Activated T-cell treated with anti-CD3 and anti-CD28 coated beads for 48 hours (primary cell): ENCODE measurements around the gene GAB2.
"Not testable (repeated sequence)": the region's sequence is repeated elsewhere in the genome, so short reads cannot be mapped to it uniquely, and the experiment has no call there.

Experiments
- DNase-seq: peaks from one replicate; pipeline ENCODE4 v3.0.0-alpha.2; 2020; ENCODE audit warnings: low read depth

Gene GAB2

DNA sequence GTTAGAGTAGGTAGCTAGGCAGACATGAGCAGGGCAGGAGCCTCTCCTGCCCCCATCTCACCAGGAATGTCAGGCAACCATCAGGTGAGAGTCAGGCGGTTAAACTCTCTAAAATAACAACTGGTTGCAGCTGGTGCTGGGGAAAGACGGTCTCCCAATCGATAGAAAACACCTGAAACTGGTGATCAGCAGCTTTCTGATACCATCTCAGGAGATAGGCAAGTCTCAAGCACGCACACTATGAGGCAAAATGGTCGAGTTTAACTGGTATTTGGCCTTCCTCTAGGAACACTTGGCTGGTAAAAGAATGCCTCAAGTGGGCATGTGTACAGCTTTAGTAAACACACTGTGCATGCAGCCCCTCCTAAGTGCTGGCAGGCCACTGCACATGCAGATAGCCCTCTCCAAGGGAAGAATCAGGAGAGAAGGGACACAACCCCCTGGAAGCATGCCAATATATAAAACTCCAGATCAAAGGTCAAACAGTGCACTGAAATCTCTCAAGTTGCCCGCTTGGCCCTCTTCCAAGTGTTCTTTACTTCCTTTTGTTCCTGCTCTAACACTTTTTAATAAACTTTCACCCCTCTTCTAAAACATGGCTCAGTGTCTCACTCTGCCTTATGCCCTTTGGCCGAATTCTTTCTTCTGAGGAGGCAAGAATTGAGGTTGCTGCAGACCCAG lies 140.2 kb downstream of the GAB2 start:
- DNase-seq: no peak

DNA sequence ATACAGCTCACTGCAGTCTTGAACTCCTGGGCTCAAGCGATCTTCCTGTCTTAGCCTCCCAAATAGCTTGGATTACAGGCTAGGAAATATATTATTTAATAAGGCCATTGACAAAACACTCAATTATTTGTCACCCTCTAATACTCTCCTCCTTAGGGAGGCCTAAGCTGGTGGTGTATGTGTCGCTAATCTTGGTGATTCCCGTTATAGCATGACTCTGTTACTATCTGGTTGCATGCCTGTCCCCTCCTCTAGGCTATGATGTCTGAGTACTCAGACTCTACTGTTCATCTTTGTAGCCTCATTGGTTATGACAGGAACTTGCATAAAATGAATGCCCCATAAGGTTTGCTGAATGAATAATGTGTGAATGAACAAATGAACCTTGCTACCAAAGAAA lies 141.3 kb downstream of the GAB2 start:
- no peak for DNase-seq

DNA sequence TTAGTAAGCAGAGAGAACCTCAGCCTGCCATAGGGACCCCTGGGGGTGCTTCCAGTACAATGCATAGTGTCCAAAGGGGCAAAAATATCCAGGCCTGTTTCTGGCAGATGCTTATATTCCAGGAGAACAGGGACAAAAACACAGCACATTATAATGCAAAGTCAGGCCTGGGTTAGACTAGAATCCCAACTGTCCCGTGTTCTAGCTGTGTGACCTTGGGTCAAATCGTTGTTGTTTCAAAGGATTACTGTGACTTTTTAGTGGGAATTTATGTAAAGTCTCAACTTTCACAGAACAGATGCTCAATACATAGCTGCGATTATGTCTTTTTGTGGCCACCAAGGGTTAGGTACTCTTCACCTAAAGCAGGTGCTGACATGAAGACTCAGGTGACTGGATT lies 142.9 kb downstream of the GAB2 start:
- no peak for DNase-seq

DNA sequence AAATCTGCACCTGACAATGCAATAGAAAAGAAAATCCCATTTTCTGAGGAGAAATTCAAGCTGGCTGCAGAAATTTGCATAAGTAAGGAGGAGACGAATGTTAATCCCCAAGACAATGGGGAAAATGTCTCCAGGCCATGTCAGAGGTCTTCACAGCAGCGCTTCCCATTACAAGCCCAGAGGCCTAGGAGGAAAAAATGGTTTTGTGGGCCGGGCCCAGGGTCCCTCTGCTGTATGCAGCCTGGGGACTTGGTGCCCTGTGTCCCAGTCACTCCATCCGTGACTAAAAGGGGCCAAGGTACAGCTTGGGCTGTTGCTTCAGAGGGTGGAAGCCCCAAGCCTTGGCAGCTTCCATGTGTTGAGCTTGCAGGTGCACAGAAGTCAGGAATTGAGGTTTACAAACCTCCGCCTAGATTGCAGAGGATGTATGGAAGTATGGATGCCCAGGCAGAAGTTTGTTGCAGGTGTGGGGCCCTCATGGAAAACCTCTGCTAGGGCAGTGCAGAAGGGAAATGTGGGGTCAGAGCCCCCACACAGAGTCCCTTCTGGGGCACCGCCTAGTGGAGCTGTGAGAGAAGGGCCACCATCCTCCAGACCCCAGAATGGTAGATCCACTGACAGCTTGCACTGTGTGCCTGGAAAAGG lies 144.9 kb downstream of the GAB2 start:
- DNase-seq: not testable (repeated sequence)

DNA sequence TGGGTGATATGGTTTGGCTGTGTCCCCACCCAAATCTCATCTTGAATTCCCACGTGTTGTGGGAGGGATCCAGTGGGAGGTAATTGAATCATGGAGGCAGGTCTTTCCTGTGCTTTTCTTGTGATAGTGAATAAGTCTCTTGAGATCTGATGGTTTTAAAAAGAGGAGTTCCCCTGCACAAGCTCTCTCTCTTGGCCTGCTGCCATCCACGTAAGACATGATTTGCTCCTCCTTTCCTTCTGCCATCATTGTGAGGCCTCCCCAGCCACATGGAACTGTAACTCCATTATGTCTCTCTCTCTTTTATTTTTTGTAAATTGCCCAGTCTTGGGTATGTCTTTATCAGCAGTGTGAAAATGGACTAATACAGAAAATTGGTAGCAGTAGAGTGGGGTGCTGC lies 145.8 kb downstream of the GAB2 start:
- not testable (repeated sequence) for DNase-seq

DNA sequence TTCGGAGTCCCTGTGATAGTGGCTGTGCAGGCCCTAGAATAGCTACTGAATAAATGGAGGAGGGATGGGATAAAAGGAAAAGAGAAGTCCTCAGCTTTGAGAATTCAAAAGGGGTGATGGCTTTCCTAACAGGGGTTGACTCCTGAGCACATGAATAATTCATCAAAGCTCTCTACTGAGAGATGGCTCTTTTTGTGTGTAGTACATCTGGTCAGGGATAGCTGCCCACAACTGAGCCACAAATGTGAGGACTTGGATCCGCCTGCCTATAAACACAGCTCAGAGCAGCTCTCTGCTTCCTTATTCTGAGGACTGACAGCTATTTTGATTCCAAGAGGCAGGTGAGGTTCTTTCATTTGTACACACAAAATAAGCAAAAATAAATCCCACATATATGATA lies 146.6 kb downstream of the GAB2 start:
- DNase-seq: no peak

DNA sequence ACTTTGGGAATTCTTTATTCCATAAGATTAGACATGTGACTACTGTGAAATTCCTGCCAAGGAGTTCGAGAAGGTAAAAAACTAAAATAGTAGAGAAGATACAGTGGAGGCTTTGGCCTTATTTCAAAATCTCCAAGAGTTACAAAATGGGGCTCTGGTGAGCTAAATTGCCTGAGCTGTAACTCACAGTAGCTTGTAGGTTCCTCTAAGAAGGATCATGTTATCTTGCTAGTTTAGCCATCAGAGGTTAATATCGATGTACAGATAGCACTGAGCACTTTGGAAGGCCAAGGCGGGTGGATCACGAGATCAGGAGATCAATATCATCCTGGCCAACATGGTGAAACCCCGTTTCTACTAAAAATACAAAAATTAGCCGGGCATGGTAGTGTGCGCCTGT lies 147.8 kb downstream of the GAB2 start:
- no peak for DNase-seq

DNA sequence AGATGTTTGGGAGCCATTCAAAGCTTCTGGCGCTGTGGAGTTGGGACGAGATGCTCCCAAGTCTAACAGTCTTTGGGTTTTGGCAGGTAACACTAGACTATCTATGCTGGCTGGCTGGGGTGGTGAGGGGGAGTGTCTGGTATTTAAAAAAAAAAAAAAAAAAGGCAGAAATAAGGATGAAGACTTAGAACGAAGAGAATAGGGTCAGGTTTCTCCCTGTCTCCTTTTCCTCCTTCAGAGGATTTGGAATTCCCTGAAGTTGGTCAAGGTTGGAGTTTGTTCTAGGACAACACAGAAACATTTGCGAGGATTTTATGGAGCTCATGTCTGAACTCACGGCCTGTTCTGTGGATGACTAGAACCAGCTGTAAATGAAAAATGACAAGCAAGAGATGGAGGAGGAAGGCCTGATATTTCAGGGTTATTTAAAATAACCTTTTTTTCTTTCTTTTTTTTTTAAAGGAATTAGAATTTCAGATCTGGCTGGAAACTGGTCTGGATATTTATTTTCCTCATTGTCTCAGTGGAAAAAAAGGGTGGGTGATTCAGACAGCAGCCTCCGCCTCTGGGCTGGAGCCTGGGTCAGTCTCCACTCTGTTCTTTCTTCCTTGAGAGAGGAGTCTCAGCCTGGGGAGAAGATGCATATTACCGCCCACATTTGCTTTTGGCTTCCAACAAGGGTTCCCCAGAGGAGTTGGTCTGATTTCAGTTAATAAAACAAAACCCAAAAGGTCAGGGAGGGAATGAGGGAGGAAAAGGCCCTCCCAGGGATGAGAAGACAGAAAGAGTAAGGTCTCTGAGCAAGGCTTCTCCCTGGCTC lies 148.8 kb downstream of the GAB2 start:
- no peak for DNase-seq

DNA sequence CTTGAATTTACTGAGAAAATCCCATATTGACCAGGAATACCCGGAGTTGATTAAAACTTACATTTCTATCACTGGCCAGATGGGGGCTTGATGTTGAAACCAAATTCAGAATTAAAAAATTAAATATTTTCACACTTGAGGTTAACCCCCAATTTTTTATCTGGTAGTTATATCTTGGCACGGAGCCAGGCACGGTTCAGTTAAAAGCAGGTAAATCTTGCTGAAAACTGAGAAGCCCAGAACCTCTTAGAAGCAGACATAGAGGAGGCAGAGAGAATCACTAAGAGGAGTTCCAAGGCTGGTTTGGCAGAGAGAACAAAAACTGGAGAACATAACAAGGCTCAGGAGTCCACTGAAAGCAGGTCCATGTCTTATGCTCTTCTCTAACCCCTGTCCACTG lies 151.2 kb downstream of the GAB2 start:
- no peak for DNase-seq

DNA sequence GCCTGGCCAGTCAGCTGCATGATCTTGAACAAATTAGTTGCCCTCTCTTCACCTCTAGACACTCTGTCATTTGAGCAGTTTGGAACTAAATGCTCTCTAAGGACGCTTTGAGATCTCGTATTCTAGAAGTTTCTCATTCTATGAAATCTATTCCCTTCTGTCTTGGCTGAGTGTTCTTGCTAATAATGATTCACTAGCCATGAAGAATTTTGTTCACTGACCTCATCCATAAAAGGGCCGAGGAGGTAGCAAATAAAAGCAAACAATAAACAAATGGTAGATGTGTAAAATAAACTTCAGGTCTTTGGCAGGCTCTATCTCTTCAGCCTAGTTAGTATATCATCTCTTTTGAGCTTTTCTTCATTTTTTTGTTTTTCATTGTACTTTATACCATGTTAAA lies 152.3 kb downstream of the GAB2 start:
- no peak for DNase-seq

DNA sequence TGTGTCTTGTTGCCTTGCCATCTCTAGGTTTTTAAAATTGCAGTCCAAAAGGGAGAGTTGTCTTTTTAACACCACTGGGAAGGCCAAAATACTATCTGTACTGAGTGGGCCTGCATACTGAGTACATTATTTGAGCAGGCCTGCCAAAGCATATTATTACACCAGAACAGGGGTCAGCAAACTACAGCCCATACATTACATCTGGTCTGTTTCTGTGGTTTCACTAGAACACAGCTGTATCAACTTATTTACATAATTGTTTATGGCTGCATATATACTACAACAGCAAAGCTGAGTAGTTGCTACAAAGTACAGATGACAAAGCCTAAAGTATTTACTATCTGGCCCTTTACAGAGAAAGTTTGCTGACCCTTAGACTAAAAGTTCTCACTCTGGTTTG lies 154.9 kb downstream of the GAB2 start:
- no peak for DNase-seq

DNA sequence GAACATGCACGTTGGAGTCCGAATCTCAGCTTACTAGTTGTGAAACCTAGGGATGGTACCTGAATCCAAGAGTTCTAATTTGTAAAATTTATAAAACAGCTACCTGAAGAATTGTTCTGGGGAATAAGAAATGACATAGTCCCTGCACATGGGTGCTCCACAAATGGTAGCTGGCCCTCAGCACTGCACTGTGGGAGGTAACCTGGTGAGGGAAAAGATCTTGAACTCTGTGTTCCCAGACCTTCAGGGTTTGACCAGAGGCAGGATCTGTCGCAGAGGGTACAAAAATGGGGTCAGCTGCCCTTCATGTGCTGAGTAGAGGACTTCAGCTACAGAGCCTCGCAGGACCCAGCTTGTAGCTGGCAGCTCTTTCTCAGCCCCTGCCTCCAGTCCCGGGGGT lies 155.4 kb downstream of the GAB2 start:
- no peak for DNase-seq

DNA sequence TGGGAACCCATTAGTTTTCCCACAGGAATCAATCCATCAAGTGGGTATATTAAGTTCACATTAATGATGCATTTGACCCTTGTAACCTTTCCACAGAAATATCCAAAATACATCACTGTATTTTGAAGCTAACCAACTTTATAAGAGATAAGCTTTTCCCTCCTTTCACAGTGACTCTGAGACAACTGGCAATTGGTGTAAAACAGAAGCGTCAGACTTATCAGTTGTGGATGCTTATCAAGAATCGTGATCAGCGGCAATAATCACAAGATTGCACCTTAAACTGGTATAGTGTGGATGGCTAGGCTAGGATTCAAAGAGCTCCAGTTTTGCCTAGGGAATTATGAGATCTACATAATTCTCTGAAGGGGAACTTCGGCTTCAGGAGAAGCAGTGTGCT lies 155.8 kb downstream of the GAB2 start:
- no peak for DNase-seq

DNA sequence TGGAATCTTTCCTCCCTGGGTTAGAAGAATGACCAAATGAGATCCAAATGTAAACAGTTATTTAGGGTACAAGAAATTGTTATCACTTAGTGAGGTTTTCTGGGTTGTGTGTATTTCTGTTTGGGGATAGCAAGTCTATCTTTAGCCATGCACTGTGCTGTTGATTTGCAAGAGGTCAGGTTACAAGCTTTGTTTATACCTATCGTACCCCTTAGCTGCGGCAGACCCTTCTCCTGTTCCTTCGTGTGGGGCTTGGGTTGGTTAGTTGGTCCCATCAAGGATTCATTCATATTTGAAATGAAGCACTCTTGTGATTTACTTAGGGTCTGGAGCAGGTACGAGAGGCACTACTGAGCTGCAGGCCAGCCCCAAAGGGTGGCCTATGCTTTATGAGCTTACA lies 156.3 kb downstream of the GAB2 start:
- DNase-seq: no peak

DNA sequence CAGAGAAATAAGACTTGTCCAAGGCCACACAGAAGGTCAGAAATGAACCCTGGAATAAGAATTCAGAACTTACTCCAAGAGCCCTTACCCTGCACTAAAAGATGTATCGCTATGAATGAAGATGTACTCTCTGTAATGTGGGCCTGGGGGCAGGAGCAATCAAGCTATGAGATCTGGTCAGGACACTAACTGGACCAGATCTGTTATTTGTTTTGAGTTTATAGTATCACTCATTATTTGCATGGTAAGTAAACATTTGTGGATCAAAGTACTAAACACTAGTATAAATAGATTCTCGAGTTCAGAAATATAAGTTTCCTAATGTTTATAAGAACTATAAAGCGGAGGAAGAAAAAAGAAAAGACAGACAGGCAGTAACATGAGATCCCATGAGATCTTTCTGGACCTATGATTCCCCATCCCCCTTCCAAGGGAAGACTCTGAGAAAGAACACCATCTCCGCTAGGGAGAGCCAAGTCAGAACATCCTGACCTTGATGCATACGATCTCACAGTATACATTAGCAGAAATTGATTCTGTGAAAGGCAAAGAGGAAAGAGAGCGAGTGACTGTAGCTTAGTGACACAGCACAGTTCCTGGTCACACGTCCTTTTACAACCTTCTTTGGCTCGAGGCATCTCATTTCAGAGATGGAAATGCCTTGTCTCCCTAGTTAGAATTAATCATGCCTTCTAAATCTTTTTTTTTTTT lies 157.7 kb downstream of the GAB2 start:
- no peak for DNase-seq

DNA sequence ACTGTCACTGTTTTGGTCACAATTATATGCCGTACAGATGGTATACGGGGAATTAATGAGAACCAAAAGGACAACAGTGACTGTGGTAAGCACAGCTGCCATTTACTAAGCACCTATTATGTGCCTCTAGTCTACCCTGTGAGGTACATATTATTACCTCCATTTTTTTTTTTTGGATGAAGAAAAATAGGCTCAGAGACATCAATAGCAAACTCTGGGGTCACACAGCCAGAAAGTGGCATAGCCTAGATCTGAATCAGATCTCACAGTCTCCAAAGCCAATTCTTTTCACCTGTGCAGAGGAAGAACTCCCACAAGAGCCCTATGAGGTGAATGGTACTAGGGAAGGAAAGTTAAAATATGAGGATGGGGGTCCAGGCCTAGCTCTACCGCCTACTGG lies 160.0 kb downstream of the GAB2 start:
- no peak for DNase-seq

DNA sequence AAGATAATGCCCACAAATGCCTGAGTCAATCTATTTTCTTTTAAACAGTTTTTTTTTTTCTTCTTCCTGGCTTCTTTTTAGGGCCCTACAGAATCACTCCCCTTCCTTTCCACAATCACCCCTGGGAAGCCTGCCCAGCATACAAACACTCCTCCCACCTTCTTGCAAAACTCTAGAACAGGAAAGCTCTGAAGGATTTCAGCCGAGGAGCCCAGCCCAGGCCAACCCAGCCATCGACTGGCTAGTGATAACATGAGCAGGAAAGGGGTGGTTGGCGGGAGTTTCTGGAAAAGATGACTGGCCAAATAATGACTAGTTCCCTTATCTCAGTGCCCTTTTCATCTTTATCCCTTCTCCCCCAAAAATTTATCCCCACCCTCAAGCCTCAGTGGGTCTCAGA lies 160.7 kb downstream of the GAB2 start:
- no peak for DNase-seq

DNA sequence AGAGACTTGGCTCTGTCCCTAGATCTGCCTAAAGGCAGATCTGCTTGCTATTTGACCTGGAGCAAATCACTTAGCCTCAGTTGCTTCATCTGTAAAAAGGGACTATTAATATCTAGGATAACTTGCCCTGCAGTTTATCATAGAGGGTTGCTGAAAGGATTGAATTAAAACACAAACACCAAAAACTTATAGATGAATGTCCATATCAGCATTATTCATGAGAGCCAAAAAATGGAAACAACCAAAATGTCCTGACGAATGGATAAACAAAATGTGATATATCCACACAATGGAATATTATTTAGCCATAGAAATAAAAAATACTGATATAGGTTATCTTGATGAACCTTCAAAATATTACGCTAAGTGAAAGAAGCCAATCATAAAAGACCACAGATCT lies 161.7 kb downstream of the GAB2 start:
- DNase-seq: no peak

DNA sequence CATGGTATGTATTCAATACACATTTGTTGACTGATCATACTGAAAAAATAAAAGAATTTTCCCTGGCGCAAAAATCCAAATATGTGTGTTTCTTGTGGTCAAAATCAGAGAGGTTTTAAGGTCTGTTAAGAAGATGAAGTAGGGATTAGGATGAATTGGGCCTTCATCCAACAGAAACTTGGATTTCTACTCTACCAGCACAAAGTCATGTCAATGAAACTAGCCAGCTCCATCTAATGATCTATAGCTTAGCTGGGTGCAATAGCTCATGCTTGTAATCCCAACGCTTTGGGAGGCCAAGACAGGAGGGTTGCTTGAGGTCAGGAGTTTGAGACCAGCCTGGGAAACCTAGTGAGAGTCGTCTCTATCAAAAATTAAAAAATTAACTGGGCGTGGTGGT lies 163.4 kb downstream of the GAB2 start:
- DNase-seq: no peak

DNA sequence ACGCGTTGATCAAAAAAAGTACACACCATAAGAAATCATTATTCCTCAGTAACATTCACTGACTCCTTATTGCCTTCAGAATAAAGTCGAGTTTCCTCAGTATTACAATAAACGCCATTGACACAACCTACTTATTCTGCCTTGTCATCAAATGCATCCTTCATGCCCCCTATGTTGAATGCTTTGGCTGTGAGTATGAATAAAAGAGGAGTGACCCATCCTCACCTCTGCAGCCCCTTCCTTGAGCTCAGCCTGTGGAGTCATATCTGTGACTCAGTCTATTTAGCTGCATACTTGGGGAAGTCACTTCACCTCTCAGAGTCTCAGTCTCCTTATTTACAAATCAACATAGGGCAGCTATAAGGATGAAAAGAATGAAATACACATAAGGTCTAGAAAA lies 163.8 kb downstream of the GAB2 start:
- no peak for DNase-seq

DNA sequence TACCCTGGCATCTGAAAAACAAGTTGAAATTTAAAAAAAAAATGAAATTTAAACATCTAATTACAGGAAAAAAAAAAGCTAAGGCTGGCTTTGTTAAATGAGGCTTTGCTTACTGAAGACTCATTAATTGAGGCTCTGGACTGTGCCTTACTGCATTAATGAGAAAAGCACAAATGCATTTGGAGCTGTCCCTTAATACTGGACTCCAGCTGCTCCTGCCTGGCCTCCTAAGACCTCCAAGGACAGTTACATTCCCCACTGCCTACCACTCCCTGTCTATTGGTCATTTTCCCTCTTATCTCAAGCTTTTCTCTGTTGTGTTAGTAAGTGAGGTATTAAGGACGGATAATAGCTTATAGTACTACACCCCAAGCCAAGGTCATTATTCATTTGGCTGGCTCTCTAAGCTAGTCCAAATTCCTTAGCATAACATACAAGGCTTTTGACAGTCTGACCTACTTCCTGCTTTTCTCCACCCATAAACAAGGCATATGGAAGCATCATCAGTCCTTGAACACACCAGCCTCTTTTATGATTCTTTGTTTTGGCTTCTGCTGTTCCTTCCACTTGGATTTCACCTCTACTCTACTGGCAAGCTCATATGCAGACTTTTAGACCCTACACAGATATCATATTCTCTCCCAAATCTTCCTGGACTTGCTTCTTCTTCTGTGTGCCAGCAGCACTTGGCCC lies 166.4 kb downstream of the GAB2 start:
- DNase-seq: no peak

DNA sequence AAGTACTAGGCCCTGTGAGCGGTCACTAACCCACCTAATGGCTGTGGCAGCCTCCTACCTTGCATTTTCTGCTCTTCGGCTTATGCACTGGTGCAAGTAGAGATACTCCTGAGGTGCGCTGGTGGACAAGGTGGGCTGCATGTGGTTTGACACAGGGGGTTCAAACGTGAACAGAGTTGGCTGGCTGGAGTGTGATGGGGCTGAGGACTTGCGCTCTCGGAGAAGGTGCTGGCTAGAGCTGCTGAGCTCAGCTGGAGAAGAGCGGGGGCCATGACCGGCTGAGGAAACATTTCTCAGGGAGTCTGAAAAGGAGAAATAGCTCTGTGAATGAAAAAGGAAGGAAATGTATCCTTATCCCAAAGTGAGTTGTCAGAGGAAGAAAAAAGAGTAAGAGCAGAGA lies 167.5 kb downstream of the GAB2 start:
- no peak for DNase-seq
